Astrocyte of the spinal cord (primary cell): Measurements from ENCODE around the gene TDRD3.

Experiments used
- DNase-seq: peaks from one replicate; pipeline ENCODE4 v3.0.0; 2011; ENCODE audit warnings: low read depth, low spot score
- H3K4me3 ChIP-seq: 2 replicates; pipeline ENCODE4 v1.5.1; 2011; ENCODE audit warnings: low read depth, mild to moderate bottlenecking, low read length, moderate library complexity
- CTCF ChIP-seq: IDR thresholded peaks from 2 replicates; pipeline ENCODE4 v1.5.1; 2012; ENCODE audit warnings: low read depth, mild to moderate bottlenecking, low read length, inconsistent platforms
- in situ Hi-C: cut with HindIII; loops from 2 replicates; pipeline ENCODE4 v1.10.0; 2017; ENCODE audit warnings: low sequenced_read_pairs

The TDRD3 gene

DNA sequence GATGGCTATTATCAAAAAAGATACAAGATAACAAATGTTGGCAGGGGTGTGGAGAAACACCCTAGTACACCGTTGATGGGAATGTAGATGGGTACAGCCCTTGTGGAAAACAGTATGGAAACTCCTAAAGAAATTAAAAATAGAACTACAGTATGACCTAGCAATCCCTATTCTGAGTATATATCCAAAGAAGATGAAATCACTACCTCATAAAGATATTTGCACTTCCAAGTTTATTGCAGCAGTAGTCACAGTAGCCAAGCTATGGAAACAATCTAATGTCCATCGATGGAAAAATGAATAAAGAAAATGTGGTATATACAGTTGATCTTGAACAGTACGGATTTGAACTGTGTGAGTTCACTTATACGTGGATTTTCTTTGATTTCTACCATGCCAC is 28.3 kb downstream of the TDRD3 start:
- in situ Hi-C loops, result no loop called here
- no peak for DNase-seq
- no peak overlapping the region for H3K4me3 ChIP-seq
- TF ChIP-seq CTCF, result no peak

- no peak for DNase-seq
- H3K4me3 ChIP-seq, result no peak overlapping the region
- no peak for TF ChIP-seq CTCF
- in situ Hi-C loops, result no loop called here
These were observed 29.1 kb downstream of the TDRD3 start for GRCh38 chr13:60426075-60426474.

DNA sequence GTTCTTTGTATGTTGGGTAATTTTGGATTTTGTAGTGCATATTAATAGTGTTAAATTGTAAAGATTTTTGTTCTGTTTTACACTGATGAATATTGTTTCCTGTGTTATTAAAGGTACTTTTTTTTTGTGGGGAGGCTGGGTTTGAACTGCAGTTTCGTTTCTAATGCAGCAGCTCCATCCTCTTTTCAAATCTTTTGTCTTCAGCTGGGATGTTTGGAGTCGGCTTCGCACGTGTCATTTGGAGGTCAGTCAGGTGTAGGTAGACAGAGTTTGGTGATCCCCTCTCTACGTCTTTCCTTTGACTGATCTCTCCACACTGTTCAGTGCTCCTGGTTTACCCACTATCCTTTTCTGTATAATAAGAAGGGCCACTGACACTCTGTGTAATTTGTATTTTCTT is 30.3 kb downstream of the TDRD3 start:
- in situ Hi-C loops, result no loop called here
- DNase-seq, result no peak
- TF ChIP-seq CTCF, result no peak
- no peak overlapping the region for H3K4me3 ChIP-seq

DNA sequence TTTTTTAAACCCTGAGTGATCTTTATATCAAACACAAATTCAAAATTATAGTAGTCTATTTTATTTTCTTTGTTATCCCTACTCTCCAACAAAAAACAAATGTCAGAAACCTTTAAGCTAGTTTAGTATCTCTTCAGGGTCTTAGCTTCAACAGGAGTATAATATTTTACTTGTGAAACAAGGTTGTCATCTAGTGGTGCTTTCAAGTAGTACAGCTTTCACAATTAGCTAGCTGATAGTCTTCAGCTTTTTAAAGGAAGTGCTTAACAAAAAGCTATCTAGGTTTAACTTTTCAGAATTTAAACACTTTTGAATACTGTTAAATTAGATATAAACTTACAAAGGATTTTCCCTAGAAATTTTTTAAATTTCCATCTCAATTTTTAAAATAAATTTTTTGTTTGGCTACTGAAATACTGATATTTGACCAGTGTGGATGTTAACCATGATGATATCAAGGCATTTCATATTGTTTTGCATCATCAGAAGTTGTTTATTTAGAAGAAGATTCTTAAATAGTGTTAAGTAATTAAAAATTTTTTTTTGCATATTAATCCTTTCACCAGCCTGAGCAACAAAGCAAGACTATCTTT is 34.2 kb downstream of the TDRD3 start:
- no peak overlapping the region for H3K4me3 ChIP-seq
- peak; percentile 84 for TF ChIP-seq CTCF
- in situ Hi-C loops, result no loop called here
- peak; percentile 76 for DNase-seq

DNA sequence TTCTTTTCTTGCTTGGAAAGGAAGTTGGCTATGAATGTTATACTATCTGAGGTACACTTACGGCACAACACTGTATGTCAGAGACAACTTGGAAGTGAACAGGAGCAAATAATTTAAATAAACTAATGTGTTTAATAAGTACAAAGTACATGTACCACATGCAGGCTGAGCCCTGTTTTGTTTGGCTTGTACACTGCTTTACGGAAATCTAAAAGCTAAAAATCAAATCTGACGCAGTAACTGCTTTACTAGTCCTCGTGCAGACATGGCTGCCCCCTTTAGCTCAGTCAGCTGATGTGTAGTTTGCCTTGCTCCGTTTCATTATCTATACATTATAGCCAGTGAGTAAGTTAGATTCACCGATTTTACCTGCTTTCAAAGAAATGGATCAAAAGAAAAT is 36.5 kb downstream of the TDRD3 start:
- in situ Hi-C loops, result no loop called here
- no peak for DNase-seq
- H3K4me3 ChIP-seq, result no peak overlapping the region
- no peak for TF ChIP-seq CTCF

GRCh38 chr13:60435762-60436374 is 38.8 kb downstream of the TDRD3 start:
- no peak for DNase-seq
- no peak overlapping the region for H3K4me3 ChIP-seq
- in situ Hi-C loops, result no loop called here
- TF ChIP-seq CTCF, result no peak
